NT2/D1 (cell line): ENCODE data around the gene ZNF536.

ENCODE experiments used
- SUZ12 ChIP-seq: IDR thresholded peaks from 2 replicates; pipeline ENCODE4 v1.6.1; 2011; ENCODE audit not compliant: insufficient read length, insufficient read depth; ENCODE audit errors: extremely low read depth
- YY1 ChIP-seq: IDR thresholded peaks from 2 replicates; pipeline ENCODE4 v1.6.1; 2011; ENCODE audit not compliant: insufficient read length, insufficient read depth
- ZNF274 ChIP-seq: IDR thresholded peaks from 2 replicates; pipeline ENCODE4 v1.6.1; 2011; ENCODE audit warnings: mild to moderate bottlenecking, low read depth, low read length

DNA sequence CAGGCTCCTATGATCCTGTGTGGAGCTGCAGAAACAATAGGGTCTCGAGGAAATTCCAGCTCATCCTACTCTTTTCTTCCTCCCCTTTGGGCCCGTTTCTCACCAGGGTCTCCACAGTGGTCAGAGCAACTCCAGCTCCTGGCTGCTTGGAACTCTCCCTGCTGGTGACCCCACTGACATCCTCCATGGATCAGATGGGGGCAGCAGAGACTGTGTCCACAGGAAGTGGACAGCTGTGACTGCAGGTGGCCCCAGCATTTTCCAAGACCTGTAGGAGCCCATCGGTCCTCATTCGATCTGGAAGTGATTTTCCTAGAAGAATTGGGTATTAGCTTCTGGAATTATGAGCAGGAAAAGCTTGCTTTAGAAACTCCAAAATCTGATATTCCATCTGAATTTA, 208.5 kb downstream of the ZNF536 start:
- no peak for TF ChIP-seq YY1
- TF ChIP-seq ZNF274 = no peak
- TF ChIP-seq SUZ12 = no peak
